Measurements from ENCODE around the gene LDLRAD3.
"Not testable (repeated sequence)": the region's sequence is repeated elsewhere in the genome, so short reads cannot be mapped to it uniquely, and the experiment has no call there.

The LDLRAD3 gene

DNA sequence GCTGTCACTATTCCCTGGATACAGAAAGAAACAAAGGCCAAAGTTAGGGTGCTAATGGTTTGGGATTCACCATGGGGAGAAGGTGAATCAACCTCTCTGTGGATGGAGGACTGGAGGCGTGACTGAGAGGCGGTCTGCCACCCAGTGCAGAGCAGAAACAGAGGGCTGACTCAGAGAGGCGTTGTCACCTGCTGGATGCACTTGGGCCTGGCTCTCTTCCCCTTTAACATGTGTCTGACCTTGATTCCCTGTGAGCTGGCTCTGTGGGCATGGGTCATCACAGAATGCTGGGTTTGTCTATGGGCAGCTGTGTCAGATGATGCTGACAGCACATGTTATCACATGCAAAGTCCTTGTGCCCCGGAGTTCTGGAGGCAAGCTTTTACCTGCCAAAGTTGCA lies 75.9 kb downstream of the LDLRAD3 start:
- no peak for DNase-seq (ENCODE audit: low read depth)

DNA sequence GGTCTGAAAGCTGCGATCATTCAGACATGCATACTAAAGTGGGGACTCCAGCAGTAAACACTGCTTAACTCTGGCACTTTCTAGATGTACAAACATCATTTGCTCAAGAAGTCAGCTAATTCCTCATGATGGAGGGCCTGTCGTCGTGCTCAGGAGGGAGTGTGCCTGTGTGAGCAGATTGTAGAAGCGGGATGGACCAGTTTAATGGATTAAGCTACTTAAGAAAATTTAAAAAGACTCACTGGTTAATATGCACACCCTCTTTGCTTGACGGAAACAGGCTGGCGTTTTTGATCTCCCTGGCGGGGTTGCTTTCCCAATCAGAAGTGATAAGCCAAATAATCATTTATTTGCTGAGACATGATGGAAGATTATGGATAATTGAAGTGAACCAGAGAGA lies 79.0 kb downstream of the LDLRAD3 start:
- DNase-seq (ENCODE audit: low read depth): no peak

GRCh38 chr11:36023922-36024321 lies 80.1 kb downstream of the LDLRAD3 start:
- no peak for DNase-seq (ENCODE audit: low read depth)

DNA sequence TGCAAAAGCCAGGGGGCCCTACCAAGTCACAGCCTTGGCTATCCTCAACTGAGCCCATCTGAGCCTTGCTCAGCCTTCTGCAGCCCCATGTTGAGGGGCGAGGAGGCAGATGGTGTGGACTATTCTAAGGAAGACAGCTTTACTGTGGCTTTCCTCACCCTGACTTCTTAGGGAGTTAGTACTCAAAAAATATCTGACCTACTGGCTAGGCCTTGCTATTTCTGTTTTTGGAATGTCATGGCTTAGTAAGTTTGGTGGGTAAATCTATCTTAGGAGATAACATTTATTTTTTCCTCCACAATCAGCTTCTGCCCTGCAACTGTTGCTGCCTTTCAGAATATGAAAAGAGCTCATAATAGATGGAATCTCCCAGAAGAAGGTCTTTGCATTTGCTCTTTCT lies 80.9 kb downstream of the LDLRAD3 start:
- no peak for DNase-seq (ENCODE audit: low read depth)

DNA sequence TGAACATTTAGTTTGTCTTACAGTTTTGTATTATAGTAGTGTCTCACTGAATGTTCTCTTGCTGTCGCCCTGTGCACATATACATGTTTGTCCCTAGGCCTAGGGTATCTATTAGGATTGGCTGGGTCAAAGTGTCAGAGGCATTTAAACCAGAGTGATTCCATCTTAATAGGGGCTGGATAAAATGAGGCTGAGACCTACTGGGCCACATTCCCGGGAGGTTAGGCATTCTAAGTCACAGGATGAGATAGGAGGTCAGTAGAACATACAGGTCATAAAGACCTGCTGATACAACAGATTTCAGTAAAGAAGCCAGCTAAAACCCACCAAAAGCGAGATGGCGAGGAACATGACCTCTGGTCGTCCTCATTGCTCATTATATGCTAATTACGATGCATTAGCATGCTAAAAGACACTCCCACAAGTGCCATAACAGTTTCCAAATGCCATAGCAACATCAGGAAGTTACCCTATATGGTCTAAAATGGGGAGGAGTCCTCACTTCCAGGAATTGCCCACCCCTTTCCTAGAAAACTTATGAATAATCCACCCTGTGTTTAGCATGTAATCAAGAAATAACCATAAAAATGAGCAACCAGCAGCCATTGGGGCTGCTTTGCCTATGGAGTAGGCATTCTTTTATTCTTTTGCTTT lies 82.6 kb downstream of the LDLRAD3 start:
- no peak for DNase-seq (ENCODE audit: low read depth)

- no peak for DNase-seq (ENCODE audit: low read depth)
Observed at GRCh38 chr11:36027731-36028130, 83.9 kb downstream of the LDLRAD3 start.

DNA sequence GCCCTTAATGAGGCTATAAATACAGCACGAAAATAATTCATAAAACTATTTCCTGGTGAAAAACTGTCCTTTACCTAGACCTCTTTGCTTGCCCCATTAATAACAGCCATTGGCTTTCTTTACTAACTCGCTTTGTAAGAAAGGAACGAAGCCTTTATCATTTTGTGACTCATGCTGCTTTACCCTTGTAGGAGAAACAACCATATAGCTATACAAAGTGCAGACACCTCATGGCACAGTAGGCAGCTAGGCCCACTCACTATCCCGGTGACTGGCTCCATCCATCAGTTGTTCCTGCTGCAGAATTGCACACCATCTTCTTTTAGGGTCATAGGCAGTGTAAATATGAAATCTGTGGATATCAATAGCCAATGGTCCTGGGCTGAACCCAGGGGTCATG lies 85.8 kb downstream of the LDLRAD3 start:
- DNase-seq (ENCODE audit: low read depth): no peak

- DNase-seq (ENCODE audit: low read depth): no peak
Observed at GRCh38 chr11:36030731-36031281, 86.9 kb downstream of the LDLRAD3 start.

DNA sequence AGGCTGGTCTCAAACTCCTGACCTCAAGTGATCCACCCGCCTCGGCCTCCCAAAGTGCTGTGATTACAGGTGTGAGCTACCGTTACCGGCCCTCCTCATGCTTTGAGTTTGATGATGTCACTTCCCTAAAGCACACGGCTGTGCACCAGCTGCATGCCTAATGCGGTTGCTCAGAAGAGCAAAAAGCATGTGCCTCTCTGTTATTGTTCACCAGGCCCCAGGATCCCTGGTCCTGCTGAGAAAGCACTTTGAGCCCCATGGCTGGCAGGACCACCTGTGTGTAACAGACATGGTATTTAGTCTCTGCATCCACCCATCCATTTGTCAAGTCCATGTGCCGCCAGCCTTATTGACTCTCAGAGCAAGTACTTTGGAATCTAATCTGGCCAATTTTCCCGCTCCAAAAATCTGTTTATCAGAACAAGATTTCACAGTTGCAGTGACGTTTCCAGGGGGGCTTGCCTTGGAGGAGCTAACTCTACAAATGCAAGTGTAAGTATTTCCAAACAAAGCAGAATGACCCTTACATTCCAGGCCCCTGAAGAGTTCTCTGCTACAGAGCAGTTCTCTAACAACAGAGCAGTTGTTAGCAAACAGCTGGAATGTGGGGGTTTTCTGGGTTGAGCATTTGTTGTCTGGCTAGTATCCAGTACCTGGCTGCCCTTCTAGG lies 89.4 kb downstream of the LDLRAD3 start:
- DNase-seq (ENCODE audit: low read depth): no peak

GRCh38 chr11:36033936-36034335 lies 90.1 kb downstream of the LDLRAD3 start:
- DNase-seq (ENCODE audit: low read depth): no peak

GRCh38 chr11:36034551-36035331 lies 90.9 kb downstream of the LDLRAD3 start:
- no peak for DNase-seq (ENCODE audit: low read depth)

DNA sequence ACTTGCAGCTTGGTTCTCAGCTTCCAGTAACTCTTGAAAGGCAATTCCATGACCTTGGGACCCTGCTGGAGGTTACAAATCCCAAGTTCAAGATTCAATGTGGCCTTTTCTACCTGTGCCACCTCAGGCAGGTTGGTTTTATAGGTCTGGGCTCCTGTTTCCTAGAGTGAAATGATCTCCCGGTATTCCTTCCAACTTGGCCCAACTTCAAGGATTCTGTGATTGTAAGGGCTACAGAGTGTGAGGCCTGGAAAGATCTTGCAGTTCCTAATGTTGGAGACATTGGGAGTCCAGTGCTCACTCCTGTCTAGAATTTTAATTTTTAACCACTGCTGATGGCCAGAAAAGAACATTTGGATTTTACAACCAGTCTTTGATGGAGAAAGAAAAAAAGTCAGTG lies 91.6 kb downstream of the LDLRAD3 start:
- no peak for DNase-seq (ENCODE audit: low read depth)

DNA sequence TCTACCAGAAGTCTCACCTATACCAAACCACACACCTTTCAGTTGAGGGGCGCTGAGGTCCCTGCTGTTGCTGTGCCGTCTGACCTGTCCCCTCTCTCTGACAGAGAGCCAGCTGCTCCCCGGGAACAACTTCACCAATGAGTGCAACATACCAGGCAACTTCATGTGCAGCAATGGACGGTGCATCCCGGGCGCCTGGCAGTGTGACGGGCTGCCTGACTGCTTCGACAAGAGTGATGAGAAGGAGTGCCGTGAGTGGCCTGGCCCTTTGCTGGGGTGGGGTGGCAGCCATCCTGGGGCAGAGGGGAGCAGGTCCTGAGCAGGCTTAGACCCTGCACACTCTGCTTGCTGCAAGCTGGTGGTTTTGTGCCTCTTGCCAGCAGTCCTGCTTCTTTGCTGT lies 92.1 kb downstream of the LDLRAD3 start:
- DNase-seq (ENCODE audit: low read depth): no peak

- DNase-seq (ENCODE audit: low read depth): no peak
Observed at GRCh38 chr11:36037031-36037430, 93.2 kb downstream of the LDLRAD3 start.

DNA sequence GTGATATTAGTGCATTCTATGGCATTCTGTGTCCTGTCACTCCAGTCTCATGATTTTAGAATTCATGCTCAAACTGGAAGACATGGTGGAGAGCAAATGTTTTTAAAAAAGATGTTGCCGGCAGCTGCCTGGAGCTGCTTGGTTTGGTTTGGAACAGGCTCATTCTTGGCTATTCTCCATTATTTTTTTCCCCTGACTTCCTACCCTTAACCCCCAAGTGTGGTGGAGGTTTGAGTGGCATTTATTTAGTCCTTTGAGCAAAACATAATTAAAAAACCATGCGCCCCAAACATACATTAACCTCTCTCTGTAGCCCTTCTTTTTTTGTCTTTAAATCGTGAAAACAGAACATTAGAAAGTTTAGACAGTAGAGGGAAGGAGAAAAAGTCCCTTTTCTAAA lies 94.7 kb downstream of the LDLRAD3 start:
- no peak for DNase-seq (ENCODE audit: low read depth)

GRCh38 chr11:36039471-36039870 lies 95.6 kb downstream of the LDLRAD3 start:
- DNase-seq (ENCODE audit: low read depth): no peak

- no peak for DNase-seq (ENCODE audit: low read depth)
Observed at GRCh38 chr11:36041988-36042611, 98.2 kb downstream of the LDLRAD3 start.

- no peak for DNase-seq (ENCODE audit: low read depth)
Observed at GRCh38 chr11:36044636-36045035, 100.8 kb downstream of the LDLRAD3 start.

GRCh38 chr11:36045945-36046344 lies 102.1 kb downstream of the LDLRAD3 start:
- not testable (repeated sequence) for DNase-seq (ENCODE audit: low read depth)

- DNase-seq (ENCODE audit: low read depth): no peak
Observed at GRCh38 chr11:36046932-36047331, 103.1 kb downstream of the LDLRAD3 start.

GRCh38 chr11:36047344-36047743 lies 103.5 kb downstream of the LDLRAD3 start:
- DNase-seq (ENCODE audit: low read depth): no peak

GRCh38 chr11:36048496-36049247 lies 104.8 kb downstream of the LDLRAD3 start:
- DNase-seq (ENCODE audit: low read depth): no peak

Data from stimulated activated CD8-positive, alpha-beta memory T cell treated with anti-CD3 and anti-CD28 coated beads, Interleukin-15, amount 100 ng/mL, for 24 hours (primary cell).